ENCODE data around the gene IGF1.
"Not testable (repeated sequence)": the region's sequence is repeated elsewhere in the genome, so short reads cannot be mapped to it uniquely, and the experiment has no call there.

The IGF1 gene

GRCh38 chr12:102452605-102453004 lies 27.8 kb downstream of the IGF1 start:
- ChIA-PET CTCF (interaction anchor here (0.6 kb wide), 1 partner anchor 14 kb away, joined by 3 read pairs; no protein-coding TSS in a partner anchor), POLR2A (ENCODE audit: low non-redundant PET) (no interaction called here)
- DNase-seq (ENCODE audit: low spot score), result no peak
- no peak overlapping the region for H3K27ac ChIP-seq
- no peak for TF ChIP-seq CTCF (conservative IDR thresholded peaks at IDR 0.05; ENCODE audit: low read depth)

DNA sequence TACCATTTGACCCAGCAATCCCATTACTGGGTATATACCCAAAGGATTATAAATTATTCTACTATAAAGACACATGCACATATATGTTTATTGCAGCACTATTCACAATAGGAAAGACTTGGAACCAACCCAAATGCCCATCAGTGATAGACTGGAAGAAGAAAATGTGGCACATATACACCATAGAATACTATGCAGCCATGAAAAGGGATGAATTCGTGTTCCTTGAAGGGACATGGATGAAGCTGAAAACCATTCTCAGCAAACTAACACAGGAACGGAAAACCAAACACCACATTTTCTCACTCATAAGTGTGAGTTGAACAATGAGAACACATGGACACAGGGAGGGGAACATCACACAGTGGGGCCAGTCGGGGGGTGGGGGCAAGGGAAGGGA lies 31.3 kb downstream of the IGF1 start:
- H3K27ac ChIP-seq; DNase-seq (ENCODE audit: low spot score); CTCF ChIA-PET; POLR2A ChIA-PET (ENCODE audit: low non-redundant PET): not testable (repeated sequence)

DNA sequence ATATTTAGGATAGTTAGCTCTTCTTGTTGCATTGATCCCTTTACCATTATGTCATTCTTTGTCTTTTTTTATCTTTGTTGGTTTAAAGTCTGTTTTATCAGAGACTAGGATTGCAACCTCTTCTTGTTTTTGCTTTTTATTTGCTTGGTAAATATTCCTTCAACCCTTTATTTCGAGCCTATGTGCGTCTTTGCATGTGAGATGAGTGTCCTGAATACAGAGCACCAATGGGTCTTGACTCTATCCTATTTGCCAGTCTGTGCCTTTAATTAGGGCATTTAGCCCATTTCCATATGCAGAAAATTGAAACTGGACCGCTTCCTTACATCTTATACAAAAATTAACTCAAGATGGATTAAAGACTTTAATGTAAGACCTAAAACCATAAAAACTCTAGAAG lies 32.9 kb downstream of the IGF1 start:
- DNase-seq (ENCODE audit: low spot score); CTCF ChIA-PET; POLR2A ChIA-PET (ENCODE audit: low non-redundant PET); H3K27ac ChIP-seq: not testable (repeated sequence)

GRCh38 chr12:102444707-102445106 lies 35.7 kb downstream of the IGF1 start:
- ChIA-PET CTCF (no interaction called here), POLR2A (ENCODE audit: low non-redundant PET) (no interaction called here)
- no peak for TF ChIP-seq CTCF (conservative IDR thresholded peaks at IDR 0.05; ENCODE audit: low read depth)
- no peak overlapping the region for H3K27ac ChIP-seq
- no peak for DNase-seq (ENCODE audit: low spot score)

DNA sequence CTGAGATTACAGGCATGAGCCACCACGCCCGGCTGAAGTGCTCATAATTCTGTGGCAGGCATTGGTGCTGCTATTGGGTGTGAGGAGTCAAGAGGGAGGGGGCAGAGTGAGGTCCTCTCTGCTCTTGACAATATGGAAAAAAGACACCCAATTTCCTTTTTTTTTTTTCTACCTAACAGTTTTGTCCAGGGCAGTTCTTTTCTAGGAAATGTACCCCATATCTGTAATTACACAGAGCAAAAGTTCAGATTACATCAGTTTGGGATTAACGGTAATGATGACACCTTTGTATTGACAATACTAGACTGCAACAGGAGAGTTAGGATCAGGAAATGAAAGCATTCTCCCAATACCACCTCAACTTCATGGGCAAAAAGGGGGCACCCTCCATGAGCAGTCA lies 36.3 kb downstream of the IGF1 start:
- CTCF ChIA-PET, result no interaction called here
- POLR2A ChIA-PET (ENCODE audit: low non-redundant PET), result no interaction called here
- no peak overlapping the region for H3K27ac ChIP-seq
- no peak for DNase-seq (ENCODE audit: low spot score)
- TF ChIP-seq CTCF (conservative IDR thresholded peaks at IDR 0.05; ENCODE audit: low read depth), result no peak

DNA sequence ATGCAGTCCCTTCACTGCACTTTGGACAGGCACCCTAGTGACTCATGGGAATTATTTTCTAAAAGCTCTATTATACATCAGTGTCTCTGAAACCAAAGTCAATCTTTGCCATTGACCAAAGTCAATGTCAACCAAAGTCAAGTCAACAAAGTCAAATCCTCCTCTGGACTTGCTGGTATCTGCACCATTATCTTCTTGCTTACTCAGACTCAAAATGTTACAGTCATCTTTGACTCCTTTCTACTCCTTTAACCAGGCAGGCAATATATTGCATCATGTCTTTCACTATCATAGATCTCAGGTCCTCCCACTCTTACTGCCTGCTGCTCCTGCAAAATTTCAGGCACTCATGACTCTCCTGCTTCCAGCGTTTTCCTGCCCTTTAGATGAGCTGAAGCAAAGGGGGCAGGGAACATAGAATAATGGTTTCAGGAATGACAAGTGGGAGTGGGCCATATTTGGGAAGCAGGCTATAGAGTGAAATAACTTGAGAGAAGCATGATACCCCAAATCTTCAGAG lies 39.2 kb downstream of the IGF1 start:
- DNase-seq (ENCODE audit: low spot score), result no peak
- TF ChIP-seq CTCF (conservative IDR thresholded peaks at IDR 0.05; ENCODE audit: low read depth), result no peak
- H3K27ac ChIP-seq, result no peak overlapping the region
- POLR2A ChIA-PET (ENCODE audit: low non-redundant PET), result no interaction called here
- CTCF ChIA-PET, result no interaction called here

DNA sequence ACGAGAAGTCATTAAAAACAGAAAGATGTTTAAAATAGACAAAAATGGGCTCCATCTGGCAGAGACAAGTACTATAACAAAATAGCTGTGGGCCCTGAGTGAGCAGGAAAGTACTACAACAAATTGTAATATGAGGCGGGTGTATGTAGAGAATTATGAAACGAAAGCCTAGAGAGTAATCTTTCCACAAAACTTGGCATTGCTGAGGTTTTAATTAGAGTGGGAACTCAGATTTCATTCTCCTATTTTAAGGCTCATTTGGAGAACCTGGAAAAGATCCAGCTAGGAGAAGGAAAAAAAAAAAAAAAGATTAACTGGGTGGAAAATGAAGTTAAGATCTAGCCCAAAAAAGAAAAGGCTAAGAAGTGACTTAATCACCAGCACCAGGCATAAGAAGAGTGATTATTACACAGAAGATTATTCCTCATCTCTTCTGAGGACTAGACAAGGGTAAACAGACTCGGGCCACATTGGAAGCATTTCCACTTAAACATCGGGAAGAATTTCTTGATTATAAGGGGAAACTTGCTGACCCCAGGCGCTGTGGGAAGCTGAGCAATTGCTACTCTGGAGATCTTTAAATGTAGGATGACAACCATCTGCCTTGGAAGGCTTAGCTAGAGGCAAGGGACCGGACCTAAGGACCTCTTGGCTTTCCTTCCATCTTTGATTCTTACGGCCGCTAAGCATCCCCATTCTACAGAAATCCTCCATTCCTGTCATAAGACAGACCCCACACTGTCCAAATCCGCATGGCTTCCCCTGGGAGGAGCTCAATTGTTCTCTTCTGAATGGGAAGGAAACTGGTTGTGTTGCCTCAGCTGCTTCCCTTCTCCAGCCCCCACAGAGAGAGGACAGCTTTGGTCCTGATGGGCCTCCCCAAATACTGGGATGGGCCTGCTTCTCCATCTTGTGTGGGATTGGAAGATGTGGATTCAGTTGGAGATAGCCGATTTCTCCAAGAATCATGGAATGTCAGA lies 40.6 kb downstream of the IGF1 start:
- ChIA-PET POLR2A (ENCODE audit: low non-redundant PET) (no interaction called here), CTCF (interaction anchor here (0.6 kb wide), 1 partner anchor 73 kb away, joined by 3 read pairs; no protein-coding TSS in a partner anchor)
- H3K27ac ChIP-seq, result no peak overlapping the region
- no peak for TF ChIP-seq CTCF (conservative IDR thresholded peaks at IDR 0.05; ENCODE audit: low read depth)
- DNase-seq (ENCODE audit: low spot score), result no peak
